Uterus (tissue), 2 donors: Measurements from ENCODE around the gene KHK.

Experiments
- CTCF ChIP-seq, 4 experiments: fragments of 200-600 bp in 2 of 4; fragments of 450-650 bp in 2 of 4; sonication (generic) in 2 of 4; IDR thresholded peaks; one replicate each; pipeline ENCODE4 v1.5.1; 2016 to 2019; ENCODE audit warnings: antibody characterized with exemption in 4 of 4, mild to moderate bottlenecking in 2 of 4, moderate library complexity in 1 of 4
- POLR2A ChIP-seq, 2 donors: fragments of 450-650 bp; IDR thresholded peaks; one replicate each; pipeline ENCODE4 v1.6.1; 2016; ENCODE audit warnings: antibody characterized with exemption in 2 of 2, mild to moderate bottlenecking in 1 of 2, moderate library complexity in 1 of 2

- TF ChIP-seq CTCF (IDR thresholded peaks at IDR 0.05) (peak in 1 of 4 experiments; percentile 17), POLR2A (IDR thresholded peaks at IDR 0.05) (peak; percentile 41 to 70)
Measured at GRCh38 chr2:27078267-27079194, 8.0 kb upstream of the KHK start, which contains the start of gene EMILIN1.
